ENCODE data around the gene CYP3A4. TPM values are rescaled to one million over a fixed set of nuclear protein-coding genes. Genes with fewer than 3 reads are reported as not detected.
"Not testable (repeated sequence)": the region's sequence is repeated elsewhere in the genome, so short reads cannot be mapped to it uniquely, and the experiment has no call there.

CYP3A4 gene
- total RNA-seq, 1 donor from 2014 or later = not detected

GRCh38 chr7:99731638-99732374, 52.2 kb downstream of the CYP3A4 start:
- no peak for DNase-seq (ENCODE audit: low read depth)
- Histone ChIP-seq H3K27me3 (ENCODE audit: control insufficient read depth, insufficient read depth, low read length) (no peaks in the 10 kb centered on the region), H3K4me3 (ENCODE audit: low read depth, low read length) (no peak overlapping the region), H3K36me3 (ENCODE audit: control insufficient read depth, insufficient read depth, low read length) (no peaks in the 10 kb centered on the region)
- TF ChIP-seq CTCF (IDR thresholded peaks at IDR 0.05; ENCODE audit: insufficient read depth, low read length, poor library complexity, severe bottlenecking) = no peak

- H3K4me3 ChIP-seq (ENCODE audit: low read depth, low read length) = no peak overlapping the region
- no peaks in the 10 kb centered on the region for H3K27me3 ChIP-seq (ENCODE audit: control insufficient read depth, insufficient read depth, low read length)
- no peak for TF ChIP-seq CTCF (IDR thresholded peaks at IDR 0.05; ENCODE audit: insufficient read depth, low read length, poor library complexity, severe bottlenecking)
- no peaks in the 10 kb centered on the region for H3K36me3 ChIP-seq (ENCODE audit: control insufficient read depth, insufficient read depth, low read length)
- DNase-seq (ENCODE audit: low read depth) = no peak
Measured at GRCh38 chr7:99730992-99731391, 53.0 kb downstream of the CYP3A4 start.

GRCh38 chr7:99730238-99730810, 53.7 kb downstream of the CYP3A4 start:
- no peak for DNase-seq (ENCODE audit: low read depth)
- no peak for TF ChIP-seq CTCF (IDR thresholded peaks at IDR 0.05; ENCODE audit: insufficient read depth, low read length, poor library complexity, severe bottlenecking)
- Histone ChIP-seq H3K27me3 (ENCODE audit: control insufficient read depth, insufficient read depth, low read length) (no peaks in the 10 kb centered on the region), H3K36me3 (ENCODE audit: control insufficient read depth, insufficient read depth, low read length) (no peaks in the 10 kb centered on the region), H3K4me3 (ENCODE audit: low read depth, low read length) (no peak overlapping the region)

GRCh38 chr7:99729486-99730237, 54.3 kb downstream of the CYP3A4 start:
- TF ChIP-seq CTCF (IDR thresholded peaks at IDR 0.05; ENCODE audit: insufficient read depth, low read length, poor library complexity, severe bottlenecking) = no peak
- DNase-seq (ENCODE audit: low read depth) = no peak
- Histone ChIP-seq H3K4me3 (ENCODE audit: low read depth, low read length) (no peak overlapping the region), H3K36me3 (ENCODE audit: control insufficient read depth, insufficient read depth, low read length) (no peaks in the 10 kb centered on the region), H3K27me3 (ENCODE audit: control insufficient read depth, insufficient read depth, low read length) (no peaks in the 10 kb centered on the region)

- Histone ChIP-seq H3K36me3 (ENCODE audit: control insufficient read depth, insufficient read depth, low read length) (no peaks in the 10 kb centered on the region), H3K27me3 (ENCODE audit: control insufficient read depth, insufficient read depth, low read length) (no peaks in the 10 kb centered on the region), H3K4me3 (ENCODE audit: low read depth, low read length) (no peak overlapping the region)
- TF ChIP-seq CTCF (IDR thresholded peaks at IDR 0.05; ENCODE audit: insufficient read depth, low read length, poor library complexity, severe bottlenecking) = no peak
- no peak for DNase-seq (ENCODE audit: low read depth)
Measured at GRCh38 chr7:99728615-99729014, 55.4 kb downstream of the CYP3A4 start.

- not testable (repeated sequence) for H3K27me3 ChIP-seq (ENCODE audit: control insufficient read depth, insufficient read depth, low read length); H3K36me3 ChIP-seq (ENCODE audit: control insufficient read depth, insufficient read depth, low read length); DNase-seq (ENCODE audit: low read depth); H3K4me3 ChIP-seq (ENCODE audit: low read depth, low read length)
Measured at GRCh38 chr7:99723201-99723600, 60.8 kb downstream of the CYP3A4 start.

All from kidney epithelial cell (primary cell).